HG03060 (cell line): Measurements from ENCODE around the gene FAM81B.

ENCODE experiments used
- ATAC-seq: cut with Tn5 transposase; IDR thresholded peaks from one replicate; pipeline ENCODE4 v1.9.1; 2021; ENCODE audit warnings: low read depth, moderate number of reproducible peaks; ENCODE audit not compliant: unreplicated experiment

The FAM81B gene

GRCh38 chr5:95393279-95393678, 2.1 kb downstream of the FAM81B start:
- no peak for ATAC-seq

GRCh38 chr5:95398989-95399388, 7.8 kb downstream of the FAM81B start:
- no peak for ATAC-seq

- ATAC-seq: no peak
Measured at GRCh38 chr5:95401626-95402025, 10.5 kb downstream of the FAM81B start.

GRCh38 chr5:95403996-95404395, 12.8 kb downstream of the FAM81B start:
- no peak for ATAC-seq

- no peak for ATAC-seq
Measured at GRCh38 chr5:95406426-95407090, 15.4 kb downstream of the FAM81B start.

- ATAC-seq: no peak
Measured at GRCh38 chr5:95410279-95410678, 19.1 kb downstream of the FAM81B start.

- ATAC-seq: no peak
Measured at GRCh38 chr5:95411474-95411873, 20.3 kb downstream of the FAM81B start.

- ATAC-seq: no peak
Measured at GRCh38 chr5:95414451-95414850, 23.3 kb downstream of the FAM81B start.

GRCh38 chr5:95417971-95418370, 26.8 kb downstream of the FAM81B start:
- ATAC-seq: no peak

- ATAC-seq: no peak
Measured at GRCh38 chr5:95422838-95423237, 31.7 kb downstream of the FAM81B start.

GRCh38 chr5:95424016-95424415, 32.9 kb downstream of the FAM81B start:
- ATAC-seq: no peak

GRCh38 chr5:95424526-95424925, 33.4 kb downstream of the FAM81B start:
- ATAC-seq: no peak

GRCh38 chr5:95426227-95426626, 35.1 kb downstream of the FAM81B start:
- no peak for ATAC-seq

GRCh38 chr5:95432779-95433178, 41.6 kb downstream of the FAM81B start:
- no peak for ATAC-seq

GRCh38 chr5:95439801-95440493, 48.8 kb downstream of the FAM81B start:
- no peak for ATAC-seq

GRCh38 chr5:95440825-95441224, 49.7 kb downstream of the FAM81B start:
- no peak for ATAC-seq

- ATAC-seq: no peak
Measured at GRCh38 chr5:95441636-95442035, 50.5 kb downstream of the FAM81B start.

- no peak for ATAC-seq
Measured at GRCh38 chr5:95445442-95445841, 54.3 kb downstream of the FAM81B start.

GRCh38 chr5:95445995-95446394, 54.8 kb downstream of the FAM81B start:
- no peak for ATAC-seq

GRCh38 chr5:95446560-95447221, 55.5 kb downstream of the FAM81B start:
- no peak for ATAC-seq

- ATAC-seq: no peak
Measured at GRCh38 chr5:95447961-95448360, 56.8 kb downstream of the FAM81B start.

- ATAC-seq: no peak
Measured at GRCh38 chr5:95448789-95449188, 57.6 kb downstream of the FAM81B start.
